HepG2 (cell line): Measurements from ENCODE around the gene ABCA2. TPM values are rescaled to one million over a fixed set of nuclear protein-coding genes. Genes with fewer than 3 reads are reported as not detected.
A peak's percentile ranks its signal among the peaks of the same experiment; 100 is the strongest.

Experiments used
- ATAD3A ChIP-seq: sonication (generic); formaldehyde crosslinking; IDR thresholded peaks from 2 replicates; pipeline ENCODE4 v1.4.0; 2020; ENCODE audit warnings: missing genetic modification reagents
- BORCS8-MEF2B ChIP-seq: sonication (generic); formaldehyde crosslinking; IDR thresholded peaks from 2 replicates; pipeline ENCODE4 v1.8.0; 2022; ENCODE audit warnings: mild to moderate bottlenecking, missing genetic modification reagents
- BRF2 ChIP-seq: sonication (generic); formaldehyde crosslinking; IDR thresholded peaks from 2 replicates; pipeline ENCODE4 v1.8.1; 2022; ENCODE audit warnings: mild to moderate bottlenecking, missing genetic modification reagents
- CEBPG ChIP-seq: IDR thresholded peaks from 2 replicates; pipeline ENCODE4 v1.6.1; 2016
- IKZF1 ChIP-seq: fragments of 450-650 bp; IDR thresholded peaks from 2 replicates; pipeline ENCODE4 v1.7.1; 2016
- MXI1 ChIP-seq: IDR thresholded peaks from 3 replicates; pipeline ENCODE4 v1.6.1; 2012; ENCODE audit warnings: low read depth, low read length, inconsistent platforms, borderline replicate concordance
- NCOA5 ChIP-seq: sonication (generic); formaldehyde crosslinking; IDR thresholded peaks from 2 replicates; pipeline ENCODE4 v1.4.0; 2020; ENCODE audit warnings: missing genetic modification reagents
- NPAS2 ChIP-seq: sonication (generic); formaldehyde crosslinking; IDR thresholded peaks from 2 replicates; pipeline ENCODE4 v1.8.0; 2022; ENCODE audit warnings: mild to moderate bottlenecking, missing genetic modification reagents, borderline replicate concordance
- PHF5A ChIP-seq: IDR thresholded peaks from one replicate; pipeline ENCODE4 v1.6.1; 2018; ENCODE audit warnings: low read depth, missing genetic modification reagents; ENCODE audit not compliant: unreplicated experiment
- RBAK ChIP-seq: sonication (generic); formaldehyde crosslinking; IDR thresholded peaks from 2 replicates; pipeline ENCODE4 v1.5.1; 2020; ENCODE audit warnings: mild to moderate bottlenecking, missing genetic modification reagents
- RBFOX2 ChIP-seq: fragments of 200-400 bp; formaldehyde crosslinking; IDR thresholded peaks from 2 replicates; pipeline ENCODE4 v1.6.1; 2017; ENCODE audit warnings: low read depth, mild to moderate bottlenecking, low read length
- REL ChIP-seq: sonication (generic); formaldehyde crosslinking; conservative IDR thresholded peaks from 2 replicates; pipeline ENCODE4 v1.8.0; 2022; ENCODE audit warnings: mild to moderate bottlenecking, missing genetic modification reagents, moderate library complexity
- SKI ChIP-seq: fragments of 450-650 bp; IDR thresholded peaks from one replicate; pipeline ENCODE4 v1.6.1; 2018; ENCODE audit warnings: mild to moderate bottlenecking; ENCODE audit not compliant: partially characterized antibody
- TAF15 ChIP-seq: fragments of 200-400 bp; formaldehyde crosslinking; IDR thresholded peaks from one replicate; pipeline ENCODE4 v1.6.1; 2018; ENCODE audit warnings: mild to moderate bottlenecking, low read depth, low read length; ENCODE audit not compliant: poor library complexity, severe bottlenecking
- ZBTB46 ChIP-seq: sonication (generic); formaldehyde crosslinking; IDR thresholded peaks from 2 replicates; pipeline ENCODE4 v1.4.0; 2020; ENCODE audit warnings: mild to moderate bottlenecking, missing genetic modification reagents, borderline replicate concordance
- ZBTB8A ChIP-seq: sonication (generic); formaldehyde crosslinking; IDR thresholded peaks from 2 replicates; pipeline ENCODE4 v1.4.0; 2020; ENCODE audit warnings: mild to moderate bottlenecking, low read depth, missing genetic modification reagents, borderline replicate concordance
- ZNF207 ChIP-seq: fragments of 450-650 bp; IDR thresholded peaks from 2 replicates; pipeline ENCODE4 v1.6.1; 2016; ENCODE audit warnings: antibody characterized with exemption, borderline replicate concordance
- ZNF232 ChIP-seq: sonication (generic); formaldehyde crosslinking; IDR thresholded peaks from 2 replicates; pipeline ENCODE4 v1.4.0; 2020; ENCODE audit warnings: missing genetic modification reagents, borderline replicate concordance
- ZNF329 ChIP-seq: sonication (generic); formaldehyde crosslinking; IDR thresholded peaks from 2 replicates; pipeline ENCODE4 v1.9.0; 2021; ENCODE audit warnings: low read depth, mild to moderate bottlenecking, missing genetic modification reagents
- ZNF432 ChIP-seq: sonication (generic); formaldehyde crosslinking; IDR thresholded peaks from 2 replicates; pipeline ENCODE4 v1.5.0; 2020; ENCODE audit warnings: missing genetic modification reagents, mild to moderate bottlenecking, borderline replicate concordance
- ZNF44 ChIP-seq: sonication (generic); formaldehyde crosslinking; IDR thresholded peaks from 2 replicates; pipeline ENCODE4 v1.5.1; 2020; ENCODE audit warnings: mild to moderate bottlenecking, missing genetic modification reagents
- ZNF468 ChIP-seq: sonication (generic); formaldehyde crosslinking; IDR thresholded peaks from 2 replicates; pipeline ENCODE4 v1.8.0; 2022; ENCODE audit warnings: mild to moderate bottlenecking, moderate library complexity, missing genetic modification reagents
- polyA plus RNA-seq, 8 experiments: library from polyadenylated mRNA; depleted of rRNA in 3 of 8; stranded (reverse) in 7 of 8; unstranded in 1 of 8; fragments of >200 nt; fragmentation: Illumina TruSeq in 4 of 8; extraction: Trizol in 4 of 8; gene quantifications; 2 replicates each; pipeline versions ENCODE4 v1.2.1 to v1.2.3, GENCODE V29; 2011 to 2016; ENCODE audit warnings: low read depth in 4 of 8, missing spikeins in 1 of 8, mixed read lengths in 1 of 8; ENCODE audit not compliant: insufficient read depth in 1 of 8
- total RNA-seq, 5 experiments: library from RNA; depleted of rRNA; stranded (reverse); fragments of >200 nt; fragmentation: Illumina TruSeq; extraction: Trizol; gene quantifications; 2 replicates each; pipeline ENCODE4 v1.2.3, GENCODE V29; 2016; ENCODE audit warnings: low read depth in 1 of 5
- TF ChIP-seq, protein P1 (sequence below): sonication (generic); formaldehyde crosslinking; IDR thresholded peaks from 2 replicates; pipeline ENCODE4 v1.5.1; 2020; ENCODE audit warnings: mild to moderate bottlenecking, moderate library complexity, missing genetic modification reagents
- TF ChIP-seq, protein P2 (sequence below): IDR thresholded peaks from 2 replicates; pipeline ENCODE4 v1.6.1; 2012; ENCODE audit warnings: low read depth, low read length, improper control_type of control experiment

Gene ABCA2
- total and polyA plus RNA-seq, 2 of the 13 experiments (the other 11 are each of a cell fraction or from before 2014, with no cell fraction given): 2.9 to 19.2 TPM

- no peak for TF ChIP-seq ZBTB46 (CRISPR knock-in tag)
- 0 out of 2 replicates have a peak, but pooled peaks have one; percentile 7 for TF ChIP-seq BORCS8-MEF2B (CRISPR knock-in tag)
- TF ChIP-seq MXI1: peak; percentile 44; the same call in 1 of the 3 replicates
- TF ChIP-seq, protein P1, sequence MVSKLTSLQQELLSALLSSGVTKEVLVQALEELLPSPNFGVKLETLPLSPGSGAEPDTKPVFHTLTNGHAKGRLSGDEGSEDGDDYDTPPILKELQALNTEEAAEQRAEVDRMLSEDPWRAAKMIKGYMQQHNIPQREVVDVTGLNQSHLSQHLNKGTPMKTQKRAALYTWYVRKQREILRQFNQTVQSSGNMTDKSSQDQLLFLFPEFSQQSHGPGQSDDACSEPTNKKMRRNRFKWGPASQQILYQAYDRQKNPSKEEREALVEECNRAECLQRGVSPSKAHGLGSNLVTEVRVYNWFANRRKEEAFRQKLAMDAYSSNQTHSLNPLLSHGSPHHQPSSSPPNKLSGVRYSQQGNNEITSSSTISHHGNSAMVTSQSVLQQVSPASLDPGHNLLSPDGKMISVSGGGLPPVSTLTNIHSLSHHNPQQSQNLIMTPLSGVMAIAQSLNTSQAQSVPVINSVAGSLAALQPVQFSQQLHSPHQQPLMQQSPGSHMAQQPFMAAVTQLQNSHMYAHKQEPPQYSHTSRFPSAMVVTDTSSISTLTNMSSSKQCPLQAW (CRISPR knock-in tag): 0 out of 2 replicates have a peak, but pooled peaks have one; percentile 39
- TF ChIP-seq, protein P2, sequence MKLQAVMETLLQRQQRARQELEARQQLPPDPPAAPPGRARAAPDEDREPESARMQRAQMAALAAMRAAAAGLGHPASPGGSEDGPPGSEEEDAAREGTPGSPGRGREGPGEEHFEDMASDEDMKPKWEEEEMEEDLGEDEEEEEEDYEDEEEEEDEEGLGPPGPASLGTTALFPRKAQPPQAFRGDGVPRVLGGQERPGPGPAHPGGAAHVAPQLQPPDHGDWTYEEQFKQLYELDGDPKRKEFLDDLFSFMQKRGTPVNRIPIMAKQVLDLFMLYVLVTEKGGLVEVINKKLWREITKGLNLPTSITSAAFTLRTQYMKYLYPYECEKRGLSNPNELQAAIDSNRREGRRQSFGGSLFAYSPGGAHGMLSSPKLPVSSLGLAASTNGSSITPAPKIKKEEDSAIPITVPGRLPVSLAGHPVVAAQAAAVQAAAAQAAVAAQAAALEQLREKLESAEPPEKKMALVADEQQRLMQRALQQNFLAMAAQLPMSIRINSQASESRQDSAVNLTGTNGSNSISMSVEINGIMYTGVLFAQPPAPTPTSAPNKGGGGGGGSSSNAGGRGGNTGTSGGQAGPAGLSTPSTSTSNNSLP: no peak
- no peak for TF ChIP-seq RBAK (CRISPR knock-in tag)
- TF ChIP-seq IKZF1: no peak
- TF ChIP-seq RBFOX2: peak; percentile 80
- TF ChIP-seq ZNF329 (CRISPR knock-in tag): no peak
- TF ChIP-seq ATAD3A: 0 out of 2 replicates have a peak, but pooled peaks have one; percentile 15
- no peak for TF ChIP-seq BRF2 (CRISPR knock-in tag)
- no peak for TF ChIP-seq PHF5A
- no peak for TF ChIP-seq ZNF207
- no peak for TF ChIP-seq ZNF232 (CRISPR knock-in tag)
- TF ChIP-seq ZNF44 (CRISPR knock-in tag): no peak
- TF ChIP-seq TAF15: no peak
- 0 out of 2 replicates have a peak, but pooled peaks have one; percentile 66 for TF ChIP-seq ZNF432 (CRISPR knock-in tag)
- no peak for TF ChIP-seq NPAS2 (CRISPR knock-in tag)
- no peak for TF ChIP-seq NCOA5 (CRISPR knock-in tag)
- TF ChIP-seq ZNF468 (CRISPR knock-in tag): no peak
- TF ChIP-seq REL: no peak
- TF ChIP-seq SKI: no peak
- no peak for TF ChIP-seq CEBPG (CRISPR knock-in tag)
- peak; percentile 38; the same call in 1 of the 2 replicates for TF ChIP-seq ZBTB8A (CRISPR knock-in tag)
These were observed 26.2 kb upstream of the ABCA2 start, which contains the start of gene ENTPD2 (continued) for GRCh38 chr9:137053944-137054931.
